ENCODE results near the gene ENO2.
A peak's percentile ranks its signal among the peaks of the same experiment; 100 is the strongest.

Gene ENO2

GRCh38 chr12:6960593-6961277, 46.4 kb downstream of the ENO2 start:
- TF ChIP-seq USF1 (IDR thresholded peaks at IDR 0.05), result no peak
- TF ChIP-seq RAD21 (IDR thresholded peaks at IDR 0.05; ENCODE audit: low read depth), result 0 out of 2 replicates have a peak, but pooled peaks have one; percentile 26
- no peak for TF ChIP-seq TCF12 (IDR thresholded peaks at IDR 0.05; ENCODE audit: low read depth)

- TF ChIP-seq TAF1 (IDR thresholded peaks at IDR 0.05; ENCODE audit: low read depth) (no peak), FOXM1 (IDR thresholded peaks at IDR 0.05; ENCODE audit: borderline replicate concordance, low read depth) (no peak), EP300 (IDR thresholded peaks at IDR 0.05; ENCODE audit: borderline replicate concordance) (0 out of 2 replicates have a peak, but pooled peaks have one; percentile 4), EGR1 (IDR thresholded peaks at IDR 0.05) (peak; percentile 33; the same call in 1 of the 2 replicates)
Measured at GRCh38 chr12:6961278-6961694, 46.9 kb downstream of the ENO2 start.

- TF ChIP-seq EGR1 (IDR thresholded peaks at IDR 0.05) (no peak), CEBPB (IDR thresholded peaks at IDR 0.05) (no peak), ZBTB7A (IDR thresholded peaks at IDR 0.05; ENCODE audit: low read depth) (no peak), MAX (IDR thresholded peaks at IDR 0.05) (peak; percentile 15), TCF12 (IDR thresholded peaks at IDR 0.05; ENCODE audit: low read depth) (peak; percentile 45; the same call in 1 of the 2 replicates), NFIC (IDR thresholded peaks at IDR 0.05) (no peak), CREB1 (IDR thresholded peaks at IDR 0.05; ENCODE audit: low read depth) (no peak)
Measured at GRCh38 chr12:6961695-6962284, 47.4 kb downstream of the ENO2 start.

GRCh38 chr12:6962285-6963015, 48.1 kb downstream of the ENO2 start:
- TF ChIP-seq TEAD4 (IDR thresholded peaks at IDR 0.05), result no peak
- no peak for TF ChIP-seq TAF1 (IDR thresholded peaks at IDR 0.05; ENCODE audit: low read depth)
- TF ChIP-seq YY1 (IDR thresholded peaks at IDR 0.05; ENCODE audit: low read depth), result no peak
- TF ChIP-seq TCF12 (IDR thresholded peaks at IDR 0.05; ENCODE audit: low read depth), result peak; percentile 5
- no peak; the same call in 1 of the 2 replicates for TF ChIP-seq USF1 (IDR thresholded peaks at IDR 0.05)
- TF ChIP-seq REST (IDR thresholded peaks at IDR 0.05; ENCODE audit: low read depth), result no peak
- no peak; the same call in 1 of the 2 replicates for TF ChIP-seq ZBTB7A (IDR thresholded peaks at IDR 0.05; ENCODE audit: low read depth)
- 0 out of 2 replicates have a peak, but pooled peaks have one; percentile 21 for TF ChIP-seq EGR1 (IDR thresholded peaks at IDR 0.05)
- TF ChIP-seq MAX (IDR thresholded peaks at IDR 0.05), result peak; percentile 5; the same call in 1 of the 2 replicates
- TF ChIP-seq FOXM1 (IDR thresholded peaks at IDR 0.05; ENCODE audit: borderline replicate concordance, low read depth), result no peak
- TF ChIP-seq NFIC (IDR thresholded peaks at IDR 0.05), result no peak; the same call in 1 of the 2 replicates
- TF ChIP-seq CREB1 (IDR thresholded peaks at IDR 0.05; ENCODE audit: low read depth), result no peak
- no peak for TF ChIP-seq RAD21 (IDR thresholded peaks at IDR 0.05; ENCODE audit: low read depth)
- TF ChIP-seq EP300 (IDR thresholded peaks at IDR 0.05; ENCODE audit: borderline replicate concordance), result no peak; the same call in 1 of the 2 replicates
- TF ChIP-seq CEBPB (IDR thresholded peaks at IDR 0.05), result peak; percentile 89

- TF ChIP-seq REST (IDR thresholded peaks at IDR 0.05; ENCODE audit: low read depth), result 0 out of 2 replicates have a peak, but pooled peaks have one; percentile 8
- TF ChIP-seq YY1 (IDR thresholded peaks at IDR 0.05; ENCODE audit: low read depth), result 0 out of 2 replicates have a peak, but pooled peaks have one; percentile 33
- peak; percentile 16; the same call in 1 of the 2 replicates for TF ChIP-seq TEAD4 (IDR thresholded peaks at IDR 0.05)
- TF ChIP-seq TCF12 (IDR thresholded peaks at IDR 0.05; ENCODE audit: low read depth), result peak; percentile 69
- no peak for TF ChIP-seq RAD21 (IDR thresholded peaks at IDR 0.05; ENCODE audit: low read depth)
- peak; percentile 97 for TF ChIP-seq TAF1 (IDR thresholded peaks at IDR 0.05; ENCODE audit: low read depth)
- peak; percentile 88; the same call in 1 of the 2 replicates for TF ChIP-seq ZBTB7A (IDR thresholded peaks at IDR 0.05; ENCODE audit: low read depth)
- TF ChIP-seq CREB1 (IDR thresholded peaks at IDR 0.05; ENCODE audit: low read depth), result no peak
- TF ChIP-seq EGR1 (IDR thresholded peaks at IDR 0.05), result 0 out of 2 replicates have a peak, but pooled peaks have one; percentile 7
- TF ChIP-seq USF1 (IDR thresholded peaks at IDR 0.05), result peak; percentile 43
- no peak for TF ChIP-seq FOXM1 (IDR thresholded peaks at IDR 0.05; ENCODE audit: borderline replicate concordance, low read depth)
- peak; percentile 35; the same call in 1 of the 2 replicates for TF ChIP-seq EP300 (IDR thresholded peaks at IDR 0.05; ENCODE audit: borderline replicate concordance)
- no peak for TF ChIP-seq CEBPB (IDR thresholded peaks at IDR 0.05)
- peak; percentile 13; the same call in 1 of the 2 replicates for TF ChIP-seq NFIC (IDR thresholded peaks at IDR 0.05)
- TF ChIP-seq MAX (IDR thresholded peaks at IDR 0.05), result peak; percentile 67
Measured at GRCh38 chr12:6963016-6963731, 48.8 kb downstream of the ENO2 start.
